C4-2B (cell line): Measurements from ENCODE around the gene SCGB1A1.
A peak's percentile ranks its signal among the peaks of the same experiment; 100 is the strongest.
"Not testable (repeated sequence)": the region's sequence is repeated elsewhere in the genome, so short reads cannot be mapped to it uniquely, and the experiment has no call there.

ENCODE experiments used
- H3K27ac ChIP-seq: fragments of 450-650 bp; 2 replicates; pipeline ENCODE4 v1.5.1; 2017
- ZFX ChIP-seq: fragments of 450-650 bp; IDR thresholded peaks from 2 replicates; pipeline ENCODE4 v1.6.1; 2017
- TF ChIP-seq, protein P1 (sequence below): fragments of 450-650 bp; conservative IDR thresholded peaks from 2 replicates; pipeline ENCODE4 v1.5.1; 2017; ENCODE audit warnings: mild to moderate bottlenecking

SCGB1A1 gene

DNA sequence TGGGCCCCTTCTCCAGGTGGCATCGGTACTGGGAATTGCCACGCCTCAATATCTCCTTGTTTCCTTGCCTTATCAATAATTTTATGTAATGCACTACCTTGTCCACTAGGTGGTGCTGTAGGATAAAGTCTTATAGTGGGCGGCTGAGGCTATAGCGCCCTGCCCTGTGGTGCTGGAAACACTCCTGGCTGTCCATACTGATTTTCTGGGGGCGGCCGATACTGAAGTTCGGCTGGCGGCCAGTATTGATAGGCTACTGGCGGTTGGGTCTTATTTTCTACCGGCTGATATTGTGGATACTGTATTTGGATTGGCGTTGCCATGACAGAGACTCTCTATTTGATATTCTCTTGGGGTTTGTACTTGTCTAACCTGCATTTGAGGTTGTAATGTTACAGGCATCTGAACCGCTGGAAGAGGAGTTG lies 38.0 kb upstream of the SCGB1A1 start:
- TF ChIP-seq, protein P1, sequence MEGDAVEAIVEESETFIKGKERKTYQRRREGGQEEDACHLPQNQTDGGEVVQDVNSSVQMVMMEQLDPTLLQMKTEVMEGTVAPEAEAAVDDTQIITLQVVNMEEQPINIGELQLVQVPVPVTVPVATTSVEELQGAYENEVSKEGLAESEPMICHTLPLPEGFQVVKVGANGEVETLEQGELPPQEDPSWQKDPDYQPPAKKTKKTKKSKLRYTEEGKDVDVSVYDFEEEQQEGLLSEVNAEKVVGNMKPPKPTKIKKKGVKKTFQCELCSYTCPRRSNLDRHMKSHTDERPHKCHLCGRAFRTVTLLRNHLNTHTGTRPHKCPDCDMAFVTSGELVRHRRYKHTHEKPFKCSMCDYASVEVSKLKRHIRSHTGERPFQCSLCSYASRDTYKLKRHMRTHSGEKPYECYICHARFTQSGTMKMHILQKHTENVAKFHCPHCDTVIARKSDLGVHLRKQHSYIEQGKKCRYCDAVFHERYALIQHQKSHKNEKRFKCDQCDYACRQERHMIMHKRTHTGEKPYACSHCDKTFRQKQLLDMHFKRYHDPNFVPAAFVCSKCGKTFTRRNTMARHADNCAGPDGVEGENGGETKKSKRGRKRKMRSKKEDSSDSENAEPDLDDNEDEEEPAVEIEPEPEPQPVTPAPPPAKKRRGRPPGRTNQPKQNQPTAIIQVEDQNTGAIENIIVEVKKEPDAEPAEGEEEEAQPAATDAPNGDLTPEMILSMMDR: peak; percentile 90
- not testable (repeated sequence) for H3K27ac ChIP-seq

DNA sequence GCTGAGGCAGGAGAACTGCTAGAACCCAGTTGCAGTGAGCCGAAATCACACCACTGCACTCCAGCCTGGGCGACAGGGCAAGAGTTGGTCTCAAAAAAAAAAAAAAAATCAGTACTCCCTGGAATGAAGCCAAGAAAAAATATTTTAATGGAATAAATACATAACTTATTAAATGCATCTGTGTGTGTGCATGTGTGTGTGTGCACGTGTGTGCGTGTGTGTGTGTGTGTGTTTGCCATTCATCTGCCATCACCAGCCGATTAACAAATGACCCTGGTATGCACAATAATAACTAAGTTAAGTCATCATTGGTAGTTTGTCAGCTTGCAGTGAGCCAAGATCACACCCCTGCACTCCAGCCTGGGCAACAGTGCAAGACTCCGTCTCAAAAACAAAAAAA lies 35.0 kb upstream of the SCGB1A1 start:
- TF ChIP-seq, protein P1: no peak
- TF ChIP-seq ZFX: no peak
- no peak overlapping the region for H3K27ac ChIP-seq

DNA sequence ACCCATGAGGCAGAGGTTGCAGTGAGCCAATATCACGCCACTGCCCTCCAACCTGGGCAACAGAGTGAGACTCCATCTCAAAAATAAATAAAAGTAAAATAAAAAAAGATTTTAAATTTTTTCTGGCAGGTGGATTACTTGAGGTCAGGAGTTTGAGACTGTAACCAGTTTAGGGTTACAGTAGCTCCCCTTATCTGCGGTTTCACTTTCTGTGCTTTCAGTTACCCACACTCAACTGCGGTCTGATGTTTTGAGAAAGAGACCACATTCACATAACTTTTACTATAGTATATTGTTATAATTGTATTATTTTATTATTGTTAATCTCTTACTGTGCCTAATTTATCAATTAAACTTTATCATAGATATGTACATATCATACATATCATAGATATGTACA lies 32.8 kb upstream of the SCGB1A1 start:
- H3K27ac ChIP-seq: not testable (repeated sequence)

DNA sequence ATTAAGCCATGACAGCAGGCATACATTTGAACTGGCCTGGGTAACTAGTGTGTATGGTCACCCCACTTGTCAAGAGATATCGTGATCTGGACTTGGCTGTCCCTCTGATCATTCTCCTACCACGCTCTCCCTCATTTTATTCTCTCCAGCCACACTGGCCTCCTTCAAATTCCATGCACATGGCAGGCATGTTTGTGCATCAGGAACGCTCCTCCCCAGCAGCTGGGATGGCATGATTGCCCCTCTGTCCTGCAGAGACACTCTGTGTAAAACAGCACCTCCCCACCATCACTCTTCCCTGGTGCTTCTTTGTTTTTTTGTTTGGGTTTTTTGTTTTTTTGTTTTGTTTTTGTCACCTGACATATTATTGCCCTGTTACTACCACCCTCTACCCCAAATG lies 31.5 kb upstream of the SCGB1A1 start:
- TF ChIP-seq, protein P1: no peak
- no peak for TF ChIP-seq ZFX
- no peak overlapping the region for H3K27ac ChIP-seq

DNA sequence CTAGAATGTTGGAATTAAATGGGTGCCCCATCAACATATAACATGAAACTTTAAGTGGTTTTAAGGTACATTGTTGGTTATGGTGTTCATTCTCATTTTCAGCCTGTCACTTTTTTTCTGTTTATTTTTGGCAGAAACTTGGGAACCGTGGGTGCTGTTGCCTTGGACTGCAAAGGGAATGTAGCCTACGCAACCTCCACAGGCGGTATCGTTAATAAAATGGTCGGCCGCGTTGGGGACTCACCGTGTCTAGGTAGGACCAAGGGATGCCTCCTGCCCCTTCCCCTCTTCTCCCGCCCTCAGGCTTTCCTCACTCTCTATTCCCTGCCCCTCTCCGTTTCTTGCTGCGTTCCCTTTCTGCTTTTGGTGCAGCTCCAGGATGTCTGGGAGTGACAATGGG lies 29.8 kb upstream of the SCGB1A1 start:
- TF ChIP-seq, protein P1: no peak
- TF ChIP-seq ZFX: no peak
- no peak overlapping the region for H3K27ac ChIP-seq

DNA sequence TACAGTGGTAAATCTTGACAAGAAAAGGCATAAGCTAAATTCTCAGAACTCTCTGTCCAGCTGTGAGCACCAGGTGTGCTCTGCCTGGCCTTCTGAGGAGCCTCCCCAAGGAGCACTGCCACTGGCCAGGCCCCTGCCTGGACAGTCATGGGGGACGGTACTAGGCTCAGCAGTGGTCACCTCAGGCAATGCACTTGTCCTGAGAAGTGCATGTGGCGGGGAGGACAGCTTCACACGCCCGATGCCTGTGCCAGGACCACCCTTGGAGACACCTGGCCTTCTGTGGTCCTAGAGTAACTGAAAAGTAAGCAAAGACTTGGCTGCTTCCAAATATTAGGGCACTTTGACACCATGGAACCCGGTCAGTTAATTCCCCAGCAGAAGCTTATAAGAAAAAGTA lies 28.6 kb upstream of the SCGB1A1 start:
- H3K27ac ChIP-seq: no peak overlapping the region
- TF ChIP-seq, protein P1: no peak
- no peak for TF ChIP-seq ZFX

DNA sequence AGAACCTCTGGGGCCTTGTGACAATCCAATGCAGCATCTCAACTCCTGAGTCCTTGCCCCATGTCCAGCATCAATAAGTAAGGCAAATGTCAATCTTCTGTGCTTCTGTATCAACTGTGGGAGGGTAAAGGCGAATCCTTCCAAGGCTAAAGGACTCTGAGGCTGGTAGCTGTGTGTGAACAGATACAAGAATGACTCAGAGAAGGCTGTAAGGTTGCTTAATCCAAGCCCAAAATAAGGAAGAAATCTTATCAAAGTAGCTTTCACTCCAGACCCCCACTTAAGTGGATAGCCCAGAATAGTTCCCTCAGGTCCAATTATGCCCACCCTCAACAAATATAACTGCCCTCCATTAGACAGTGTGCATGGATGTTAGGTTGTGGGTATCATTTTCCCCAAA lies 28.1 kb upstream of the SCGB1A1 start:
- no peak overlapping the region for H3K27ac ChIP-seq
- no peak for TF ChIP-seq ZFX
- TF ChIP-seq, protein P1: no peak

DNA sequence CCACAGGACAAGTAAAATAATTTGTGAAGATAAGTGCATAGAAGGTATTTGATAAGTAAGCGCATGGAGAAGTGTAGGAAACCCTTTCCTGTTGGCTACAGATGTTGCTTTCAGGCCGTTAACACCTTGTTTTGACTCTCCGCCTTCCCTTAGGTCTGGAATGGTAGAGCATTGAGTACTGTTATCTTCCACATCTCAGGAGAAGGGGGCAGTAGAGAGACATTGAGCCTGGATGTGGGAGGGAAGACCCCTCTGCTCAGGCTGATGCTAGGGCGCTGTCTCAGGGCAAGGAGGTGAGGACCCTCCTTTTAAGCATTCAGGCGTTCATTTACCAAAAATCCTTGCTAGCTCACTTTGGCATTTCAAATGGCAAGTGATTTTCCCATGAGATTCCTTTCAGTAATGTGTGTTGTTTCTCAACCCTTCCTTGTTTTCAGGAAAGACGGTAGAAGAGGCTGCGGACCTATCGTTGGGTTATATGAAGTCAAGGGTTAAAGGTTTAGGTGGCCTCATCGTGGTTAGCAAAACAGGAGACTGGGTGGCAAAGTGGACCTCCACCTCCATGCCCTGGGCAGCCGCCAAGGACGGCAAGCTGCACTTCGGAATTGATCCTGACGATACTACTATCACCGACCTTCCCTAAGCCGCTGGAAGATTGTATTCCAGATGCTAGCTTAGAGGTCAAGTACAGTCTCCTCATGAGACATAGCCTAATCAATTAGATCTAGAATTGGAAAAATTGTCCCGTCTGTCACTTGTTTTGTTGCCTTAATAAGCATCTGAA lies 27.0 kb upstream of the SCGB1A1 start:
- no peak for TF ChIP-seq ZFX
- TF ChIP-seq, protein P1: no peak
- H3K27ac ChIP-seq: no peak overlapping the region
